Measurements from ENCODE around the gene OR2AT4.

DNA sequence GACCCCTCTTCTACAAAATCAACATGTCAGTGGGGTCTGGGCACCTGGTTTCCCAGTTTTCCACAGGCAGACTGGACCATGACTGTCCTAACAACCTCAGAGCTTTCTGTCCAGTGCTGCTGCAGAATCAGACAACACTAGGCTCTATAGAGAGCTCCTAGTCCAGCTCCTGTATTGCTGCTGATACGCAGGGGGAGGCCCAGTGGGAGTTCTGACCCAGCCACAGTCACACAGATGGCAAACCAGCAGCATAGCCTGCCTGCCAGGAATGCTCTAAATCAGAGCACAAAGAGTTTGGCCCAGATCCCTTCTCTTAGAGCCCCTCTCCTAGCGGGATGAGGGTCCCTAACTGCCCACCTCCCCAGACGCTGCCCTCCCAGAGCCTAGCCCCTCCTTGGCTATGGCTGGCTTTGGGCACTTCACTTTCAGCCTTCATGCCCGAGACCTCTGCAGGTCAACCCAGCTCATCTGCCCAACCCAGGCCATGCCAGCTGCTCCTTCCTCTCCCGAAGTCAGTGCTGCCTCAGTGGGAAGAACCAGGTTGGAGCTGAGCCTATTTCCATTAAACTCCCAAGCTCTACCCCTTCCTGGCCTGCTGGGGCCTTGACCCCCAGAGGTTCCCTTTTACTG lies 38.5 kb upstream of the OR2AT4 start:
- TF ChIP-seq, protein P1, sequence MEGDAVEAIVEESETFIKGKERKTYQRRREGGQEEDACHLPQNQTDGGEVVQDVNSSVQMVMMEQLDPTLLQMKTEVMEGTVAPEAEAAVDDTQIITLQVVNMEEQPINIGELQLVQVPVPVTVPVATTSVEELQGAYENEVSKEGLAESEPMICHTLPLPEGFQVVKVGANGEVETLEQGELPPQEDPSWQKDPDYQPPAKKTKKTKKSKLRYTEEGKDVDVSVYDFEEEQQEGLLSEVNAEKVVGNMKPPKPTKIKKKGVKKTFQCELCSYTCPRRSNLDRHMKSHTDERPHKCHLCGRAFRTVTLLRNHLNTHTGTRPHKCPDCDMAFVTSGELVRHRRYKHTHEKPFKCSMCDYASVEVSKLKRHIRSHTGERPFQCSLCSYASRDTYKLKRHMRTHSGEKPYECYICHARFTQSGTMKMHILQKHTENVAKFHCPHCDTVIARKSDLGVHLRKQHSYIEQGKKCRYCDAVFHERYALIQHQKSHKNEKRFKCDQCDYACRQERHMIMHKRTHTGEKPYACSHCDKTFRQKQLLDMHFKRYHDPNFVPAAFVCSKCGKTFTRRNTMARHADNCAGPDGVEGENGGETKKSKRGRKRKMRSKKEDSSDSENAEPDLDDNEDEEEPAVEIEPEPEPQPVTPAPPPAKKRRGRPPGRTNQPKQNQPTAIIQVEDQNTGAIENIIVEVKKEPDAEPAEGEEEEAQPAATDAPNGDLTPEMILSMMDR (IDR thresholded peaks at IDR 0.05), result no peak
- no peak for TF ChIP-seq POLR2A (IDR thresholded peaks at IDR 0.05)
